OCI-M1 (cell line): ENCODE data around the gene HSPG2.
"Not testable (repeated sequence)": the region's sequence is repeated elsewhere in the genome, so short reads cannot be mapped to it uniquely, and the experiment has no call there.

Experiments
- DNase-seq: peaks from one replicate; lab custom pipeline; 2025; lab: John Stamatoyannopoulos, UW

The HSPG2 gene

DNA sequence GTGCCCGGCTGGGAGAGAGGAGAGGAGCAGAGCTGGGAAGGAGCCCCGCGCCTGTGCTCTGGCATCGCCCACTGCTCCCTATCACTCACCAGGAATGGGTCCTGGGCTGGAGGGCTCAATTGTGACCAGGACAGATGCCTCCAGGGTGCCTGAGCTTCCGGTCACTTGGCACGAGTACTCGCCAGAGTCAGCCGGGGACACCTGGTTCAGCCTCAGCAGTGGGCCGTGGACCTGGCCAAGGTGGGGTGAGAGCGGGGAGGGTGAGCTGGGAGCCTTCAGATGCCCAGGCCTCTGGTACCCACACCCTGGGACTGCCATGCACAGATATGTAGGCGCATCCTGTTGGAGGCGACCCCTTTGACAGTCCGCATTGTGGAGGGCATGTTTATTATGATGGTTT lies 93.9 kb downstream of the HSPG2 start:
- DNase-seq = no peak

DNA sequence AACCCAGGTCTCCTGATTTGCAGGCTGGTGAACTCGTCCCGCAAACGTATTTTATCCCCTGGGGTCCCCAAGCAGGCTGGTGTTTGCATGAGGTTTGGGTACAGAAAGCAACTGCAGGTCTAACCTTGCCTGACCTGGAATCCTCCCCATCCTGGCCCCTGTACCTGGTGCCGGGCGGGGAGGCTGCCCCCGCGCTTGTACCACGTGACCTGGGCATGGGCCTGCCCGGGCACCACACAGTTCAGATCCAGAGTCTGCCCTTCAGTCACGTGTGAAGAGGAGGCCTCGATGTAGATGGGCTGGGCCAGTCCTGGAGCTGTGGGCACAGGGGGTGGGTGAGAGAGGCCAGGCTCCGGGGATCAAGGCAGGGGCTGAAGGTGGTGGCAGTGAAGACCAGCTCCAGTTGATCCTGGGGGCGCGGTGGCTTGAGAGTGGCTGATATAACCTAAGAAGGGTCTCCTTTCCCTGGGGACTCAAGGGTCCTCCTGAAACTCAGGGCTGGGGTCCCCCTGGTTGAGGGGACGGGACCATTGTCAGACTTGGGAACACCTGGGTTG lies 94.4 kb downstream of the HSPG2 start:
- DNase-seq = no peak

DNA sequence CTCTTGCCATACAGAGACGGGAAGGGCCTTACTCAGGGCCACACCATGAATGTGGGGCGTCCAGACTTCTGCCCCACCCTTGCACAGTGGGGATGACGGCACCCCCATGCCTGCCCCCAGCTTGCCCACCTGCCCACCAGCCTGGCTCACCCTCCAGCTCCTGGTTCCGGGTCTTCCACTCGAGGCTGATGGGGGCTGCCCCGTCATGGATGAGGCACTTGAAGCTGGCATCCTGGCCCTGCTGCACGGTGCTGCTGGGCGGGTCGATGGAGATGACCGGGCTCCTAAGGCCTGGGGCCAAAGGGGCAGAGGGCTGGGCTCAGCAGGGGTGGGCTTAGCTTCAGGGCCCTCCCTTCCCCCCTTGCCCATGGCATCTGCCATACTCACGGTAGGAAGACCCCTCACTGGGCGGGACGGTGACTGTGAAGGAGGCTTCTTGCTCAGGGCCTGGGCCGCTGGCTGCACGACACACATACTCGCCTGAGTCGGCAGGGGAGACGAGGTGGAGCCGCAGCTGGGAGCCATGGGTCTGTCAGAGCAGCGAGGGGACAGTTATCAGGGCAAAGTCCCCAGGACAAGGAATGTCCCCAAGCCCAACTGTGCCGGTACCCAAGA lies 95.2 kb downstream of the HSPG2 start:
- no peak for DNase-seq

DNA sequence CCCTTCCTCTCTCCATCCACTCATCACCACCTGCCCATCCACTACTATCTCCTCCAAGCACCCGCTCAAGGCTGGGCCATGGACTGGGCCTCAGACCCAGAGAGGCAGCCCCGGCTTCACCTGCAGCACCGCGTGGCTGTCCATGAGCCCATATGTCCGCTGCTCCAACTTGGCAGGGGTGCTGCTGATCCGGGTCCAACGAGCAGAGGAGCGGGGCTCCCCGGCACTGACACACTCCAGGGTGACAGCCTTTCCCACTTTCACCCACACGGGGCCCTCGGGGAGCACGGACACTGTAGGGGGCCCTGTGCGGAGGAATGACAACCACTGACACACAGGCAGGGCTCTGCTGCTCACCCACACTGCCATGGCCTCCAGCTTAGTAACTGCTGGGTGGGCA lies 96.1 kb downstream of the HSPG2 start:
- DNase-seq = no peak

DNA sequence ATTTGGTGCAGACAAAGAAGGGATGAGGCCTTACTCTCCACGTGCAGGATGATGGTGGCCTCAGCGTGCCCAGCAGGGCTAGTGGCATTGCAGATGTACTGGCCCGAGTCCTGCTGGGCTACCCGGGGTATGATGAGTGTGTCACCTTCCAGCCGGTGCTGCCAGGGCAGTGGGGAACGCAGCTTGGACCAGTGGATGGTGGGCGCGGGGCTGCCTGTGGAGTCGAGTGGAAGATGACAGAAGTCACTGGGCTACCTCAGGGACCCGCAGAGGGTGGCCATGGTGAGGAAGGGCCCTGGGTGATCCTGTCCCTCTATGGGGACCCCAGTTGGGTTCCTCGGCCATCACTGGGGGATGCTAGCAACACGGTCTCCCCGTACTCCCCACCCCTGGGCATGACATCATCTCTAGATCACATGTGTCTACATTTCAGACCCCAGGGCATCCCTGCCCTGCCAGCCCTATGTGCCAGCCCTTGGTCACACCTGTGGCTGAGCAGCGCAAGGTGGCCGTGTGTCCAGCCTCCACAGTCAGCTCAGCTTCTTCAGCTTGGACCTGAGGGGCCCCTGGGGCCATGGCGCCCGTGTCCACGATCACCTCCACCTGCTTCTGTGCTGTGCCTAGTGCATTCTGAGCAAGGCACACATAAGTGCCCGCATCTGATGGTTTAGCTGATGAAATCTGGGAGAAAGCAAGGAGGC lies 97.6 kb downstream of the HSPG2 start:
- no peak for DNase-seq

DNA sequence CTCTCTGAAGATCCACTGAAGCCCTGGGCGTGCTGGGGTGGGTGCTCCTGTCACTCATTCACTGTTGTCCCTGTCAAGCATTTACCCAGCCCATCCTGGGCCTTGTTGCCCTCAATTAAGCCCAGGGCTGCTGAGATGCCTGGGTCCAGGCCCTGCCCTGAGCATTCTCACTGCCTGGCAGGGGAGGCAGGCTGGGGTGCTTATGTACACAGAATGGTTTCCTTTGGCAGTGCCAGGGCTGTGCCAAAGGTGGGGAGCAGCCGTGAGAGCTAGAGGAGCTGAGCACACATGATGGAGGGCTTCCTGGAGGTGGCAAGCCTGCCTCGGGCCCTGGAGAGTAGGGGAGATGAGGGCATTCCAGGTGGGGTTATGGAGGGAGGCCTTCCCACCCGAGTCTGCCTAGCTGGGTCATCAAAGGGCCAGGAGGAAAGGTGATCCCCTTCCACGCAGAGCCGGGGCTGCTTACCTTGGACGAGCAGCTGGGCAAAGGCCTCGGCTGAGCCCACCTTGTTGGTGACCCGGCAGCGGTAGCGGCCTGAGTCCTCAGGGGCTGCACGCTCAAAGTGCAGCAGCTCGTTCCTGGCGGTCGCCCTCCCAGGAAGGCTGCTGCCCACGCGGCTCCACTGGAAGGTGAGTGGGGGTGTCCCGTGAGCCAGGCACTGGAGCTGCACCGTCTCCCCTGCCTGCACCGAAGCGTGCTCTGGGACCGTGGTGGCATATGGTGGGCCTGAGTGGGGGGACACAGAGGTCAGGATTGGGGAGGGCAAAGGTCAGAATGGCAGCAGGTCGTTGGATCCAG lies 98.6 kb downstream of the HSPG2 start:
- no peak for DNase-seq

DNA sequence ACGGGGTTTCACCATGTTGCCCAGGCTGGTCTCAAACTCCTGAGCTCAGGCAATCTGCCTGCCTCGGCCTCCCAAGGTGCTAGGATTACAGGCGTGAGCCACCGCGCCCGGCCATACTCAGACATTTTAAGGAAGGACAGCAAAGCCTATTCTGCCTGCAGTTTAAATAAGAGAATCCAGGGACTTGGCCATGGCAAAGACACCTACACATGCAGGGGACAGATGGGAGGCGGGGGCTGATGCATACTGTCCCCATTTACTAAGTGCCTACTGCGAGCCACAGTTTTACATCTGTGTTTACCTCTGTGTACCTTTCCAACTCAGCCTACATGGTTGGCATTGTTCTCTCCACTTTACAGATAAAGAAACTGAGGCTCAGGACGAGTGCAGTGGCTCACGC lies 99.6 kb downstream of the HSPG2 start:
- DNase-seq = no peak

DNA sequence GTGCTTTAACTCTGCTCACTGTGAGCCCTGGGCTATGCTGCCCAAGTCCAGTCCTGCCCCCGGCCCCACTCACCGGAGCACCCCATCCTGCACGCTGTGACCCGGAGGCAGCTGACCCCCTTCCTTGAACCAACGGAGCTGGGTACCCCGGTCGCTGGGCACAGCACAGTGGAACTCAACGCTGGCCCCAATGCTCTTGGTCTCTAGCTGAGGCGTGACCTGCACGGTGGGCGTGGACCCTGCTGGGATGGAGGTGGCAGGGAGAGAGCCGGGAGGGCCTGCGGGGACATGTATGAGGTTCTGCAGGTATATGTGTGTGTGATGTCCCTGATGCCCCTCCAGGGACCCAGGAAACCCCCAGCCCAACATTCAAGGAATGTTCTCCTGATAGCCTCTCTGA lies 100.4 kb downstream of the HSPG2 start:
- DNase-seq = no peak

DNA sequence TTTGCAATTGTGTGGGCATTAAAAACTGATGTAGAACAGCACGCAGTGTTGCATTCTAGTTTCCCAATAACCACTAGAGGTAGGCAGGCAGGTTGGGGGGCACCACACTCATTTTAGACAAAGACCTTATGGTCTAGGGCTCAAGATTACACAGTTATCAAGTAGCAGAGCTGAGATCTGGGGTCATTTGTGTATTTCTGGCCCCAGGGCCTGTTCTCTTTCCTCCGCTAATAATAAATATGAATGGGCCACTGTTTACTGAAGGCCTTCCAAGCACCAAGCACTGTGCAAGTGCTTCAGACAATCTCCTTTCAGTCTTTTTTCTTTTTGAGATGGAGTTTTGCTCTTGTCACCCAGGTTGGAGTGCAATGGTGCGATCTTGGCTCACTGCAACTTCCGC lies 101.1 kb downstream of the HSPG2 start:
- no peak for DNase-seq

DNA sequence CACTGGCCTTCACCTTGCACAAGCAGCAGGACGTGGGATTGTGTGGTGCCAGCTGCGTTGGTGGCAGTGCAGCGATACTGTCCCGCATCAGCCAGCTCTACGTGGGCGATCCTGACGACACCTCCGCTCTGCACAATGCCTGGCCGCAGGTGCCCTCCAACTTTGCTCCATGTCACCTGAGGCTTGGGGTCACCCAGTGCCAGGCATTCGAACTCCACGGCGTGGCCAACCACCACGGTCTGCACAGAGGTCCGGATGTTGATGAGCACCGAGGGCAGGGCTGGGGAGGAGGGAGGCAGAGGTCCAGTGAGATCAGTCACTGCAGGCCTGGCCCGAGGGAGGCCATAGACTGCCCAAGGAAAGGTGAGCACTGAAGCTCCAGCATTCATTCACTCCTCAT lies 102.4 kb downstream of the HSPG2 start:
- DNase-seq = no peak

DNA sequence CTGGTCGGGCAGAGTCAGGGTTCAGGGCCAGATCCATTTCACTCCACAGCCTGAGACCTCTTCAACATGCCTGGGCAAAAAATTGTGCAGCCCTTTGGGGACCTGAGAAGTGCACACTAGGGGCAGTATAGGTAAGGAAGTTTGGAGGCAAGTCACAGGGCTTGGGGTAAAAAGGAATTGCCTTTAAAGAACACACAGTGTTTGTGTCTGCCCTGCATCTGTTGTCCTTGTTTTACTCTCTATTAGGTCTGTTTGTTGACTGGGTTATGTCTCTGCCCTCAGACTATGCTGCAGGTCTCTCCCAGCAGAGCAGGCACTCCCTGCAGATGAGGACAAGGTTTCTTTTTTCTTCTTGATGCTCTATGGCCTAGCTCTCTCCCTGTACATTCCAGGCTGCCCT lies 103.0 kb downstream of the HSPG2 start:
- peak; percentile 21 for DNase-seq

DNA sequence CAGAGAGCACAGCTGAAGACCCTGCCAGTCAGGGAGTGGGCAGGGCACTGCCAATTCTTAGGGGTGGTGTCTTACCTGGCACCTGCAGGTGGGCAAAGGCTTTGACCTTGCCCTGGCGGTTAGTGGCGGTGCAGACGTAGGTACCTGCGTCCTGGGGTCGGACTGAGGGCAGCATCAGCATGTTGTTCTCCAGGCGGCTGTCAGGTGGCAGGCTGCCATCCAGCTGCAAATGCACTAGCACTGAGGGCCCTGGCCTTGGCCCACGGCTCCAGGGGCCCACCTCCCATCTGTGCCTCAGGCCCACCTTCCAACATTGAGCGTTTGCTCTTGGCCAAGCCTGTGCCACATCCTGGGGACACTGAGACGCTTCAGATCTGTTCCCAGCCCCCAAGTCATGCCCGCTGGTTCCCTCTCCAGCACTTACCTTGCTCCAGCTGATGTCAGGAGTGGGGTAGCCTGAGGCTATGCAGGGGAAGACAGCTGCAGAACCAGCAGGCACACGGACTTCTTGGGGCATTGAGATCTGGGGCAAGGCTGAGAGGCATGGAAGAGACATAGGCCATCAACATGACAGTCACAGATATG lies 103.6 kb downstream of the HSPG2 start:
- DNase-seq = no peak

DNA sequence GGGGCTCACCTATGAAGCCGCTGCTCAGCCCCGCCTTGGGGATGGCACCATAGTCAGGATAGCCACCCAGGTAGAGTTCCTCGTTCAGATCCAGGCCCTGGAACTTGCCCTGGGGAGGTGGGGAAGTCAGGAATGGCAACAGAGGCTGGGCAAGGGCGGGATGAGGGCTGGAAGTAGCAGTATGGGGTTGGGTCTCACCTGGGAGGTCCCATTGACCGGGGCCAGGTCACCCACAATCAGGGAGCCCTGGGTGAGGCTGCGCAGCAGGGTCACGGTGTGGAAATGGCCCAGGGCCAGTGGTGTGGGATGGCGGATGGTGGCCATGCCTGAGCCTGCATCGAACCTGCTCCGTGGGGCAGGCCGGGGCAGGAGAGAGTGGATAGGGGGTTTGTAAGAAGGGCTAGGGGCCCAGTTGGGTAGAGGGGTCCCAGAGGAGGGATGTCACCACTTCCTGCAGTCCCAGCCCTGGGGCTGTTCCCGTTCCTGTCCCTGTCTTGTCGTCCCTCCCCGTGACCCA lies 105.6 kb downstream of the HSPG2 start:
- DNase-seq = no peak

DNA sequence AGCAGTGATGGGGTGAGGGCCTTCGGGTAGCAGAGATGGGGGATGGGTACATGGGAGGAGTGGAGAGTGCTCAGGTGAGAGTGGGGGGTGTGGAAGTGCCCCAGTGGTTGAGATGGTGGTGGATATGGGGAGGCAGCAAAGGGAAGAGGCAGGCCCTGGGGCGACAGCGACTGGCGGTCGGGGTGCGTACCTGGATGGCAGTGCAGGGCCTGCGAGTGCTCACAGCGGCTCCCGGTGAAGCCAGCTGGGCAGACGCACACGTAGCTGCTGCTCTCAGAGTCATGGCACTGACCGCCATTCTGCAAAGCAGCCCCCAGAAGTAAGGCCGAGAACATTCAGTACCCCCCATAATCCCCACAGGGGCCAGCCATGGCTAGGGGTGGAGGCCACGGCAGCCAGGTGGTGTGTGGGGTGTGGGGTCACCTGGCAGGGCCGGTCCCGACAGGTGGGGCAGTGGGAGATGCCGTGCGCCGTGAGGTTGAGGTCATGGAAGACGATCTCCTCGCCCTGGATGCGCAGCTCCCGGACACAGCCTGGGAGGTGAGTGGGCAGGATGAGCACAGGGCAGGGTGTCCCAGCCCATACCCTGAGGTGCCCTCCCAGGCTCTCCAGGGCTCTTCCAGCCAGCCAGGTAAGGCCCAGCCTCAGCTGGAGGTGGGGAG lies 106.2 kb downstream of the HSPG2 start:
- DNase-seq = no peak

DNA sequence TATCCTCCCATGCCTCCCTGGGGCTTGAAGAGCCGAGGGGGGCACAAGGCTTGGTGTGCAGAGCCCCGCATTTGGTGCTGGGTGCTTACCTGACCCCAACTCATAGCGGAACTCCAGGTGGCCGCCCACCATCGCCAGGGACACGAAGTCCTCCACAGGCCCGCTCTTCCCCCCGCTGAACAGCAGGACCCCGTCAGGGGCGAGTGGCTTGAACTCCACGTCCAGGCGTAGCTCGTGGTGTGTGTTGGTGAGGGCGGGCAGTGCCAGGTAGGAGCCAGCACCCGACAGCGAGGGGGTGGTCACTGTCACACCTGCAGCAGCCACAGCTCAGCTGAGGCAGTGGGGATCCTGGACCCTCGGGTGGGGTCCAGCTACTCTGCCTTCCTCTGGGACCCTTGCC lies 107.8 kb downstream of the HSPG2 start:
- DNase-seq = no peak

DNA sequence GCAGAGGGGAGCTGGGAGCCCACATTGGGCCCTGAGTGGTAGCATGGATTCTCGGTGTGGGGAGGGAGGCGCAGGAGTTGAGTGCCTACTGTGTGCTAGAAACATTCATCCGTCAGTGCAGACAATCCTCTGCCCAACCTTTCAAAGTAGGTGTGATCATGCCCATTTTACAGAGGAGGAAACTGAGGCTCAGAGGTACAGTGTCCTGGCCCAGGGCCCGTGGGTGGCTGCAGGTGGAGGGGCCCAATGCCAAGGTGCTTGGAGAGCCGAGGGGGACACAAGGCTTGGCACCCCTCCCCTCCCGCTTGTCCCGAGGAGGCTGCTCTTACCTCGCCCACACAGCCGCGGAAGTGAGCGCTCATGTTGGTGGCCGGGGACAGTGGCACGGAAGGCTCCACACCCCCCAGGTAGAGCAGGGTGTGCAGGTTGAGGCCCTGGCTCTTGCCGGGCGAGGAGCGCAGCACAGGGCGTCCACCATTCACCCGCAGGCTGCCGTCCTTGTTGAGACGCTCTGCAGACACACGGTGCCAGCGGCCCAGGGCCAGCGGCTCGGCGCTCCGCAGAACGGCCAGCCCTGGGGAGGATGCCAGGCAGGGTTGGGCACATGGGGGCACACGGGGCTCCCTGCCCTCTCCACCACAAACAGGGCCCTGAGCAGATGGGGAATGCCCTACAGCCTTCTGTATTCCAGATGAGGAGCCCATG lies 108.5 kb downstream of the HSPG2 start:
- DNase-seq = no peak

DNA sequence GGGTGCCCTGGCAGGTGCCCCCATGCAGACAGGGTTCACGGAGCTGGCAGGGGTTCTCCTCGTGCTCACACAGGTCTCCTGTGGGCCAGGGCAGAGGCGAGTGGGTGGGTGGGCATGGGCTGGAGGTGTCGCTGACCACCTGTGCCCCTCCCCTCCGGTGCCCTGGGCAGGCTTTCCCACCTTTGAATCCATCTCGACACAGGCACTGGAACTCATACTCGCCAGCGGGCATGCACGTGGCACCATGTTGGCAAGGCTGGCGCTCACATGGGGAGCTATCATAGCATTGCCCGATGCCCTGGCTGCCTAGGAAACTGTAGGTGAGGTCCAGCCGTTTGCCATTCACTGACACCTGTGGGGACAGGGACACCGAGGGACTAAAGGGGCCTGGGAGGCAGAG lies 109.0 kb downstream of the HSPG2 start:
- no peak for DNase-seq

DNA sequence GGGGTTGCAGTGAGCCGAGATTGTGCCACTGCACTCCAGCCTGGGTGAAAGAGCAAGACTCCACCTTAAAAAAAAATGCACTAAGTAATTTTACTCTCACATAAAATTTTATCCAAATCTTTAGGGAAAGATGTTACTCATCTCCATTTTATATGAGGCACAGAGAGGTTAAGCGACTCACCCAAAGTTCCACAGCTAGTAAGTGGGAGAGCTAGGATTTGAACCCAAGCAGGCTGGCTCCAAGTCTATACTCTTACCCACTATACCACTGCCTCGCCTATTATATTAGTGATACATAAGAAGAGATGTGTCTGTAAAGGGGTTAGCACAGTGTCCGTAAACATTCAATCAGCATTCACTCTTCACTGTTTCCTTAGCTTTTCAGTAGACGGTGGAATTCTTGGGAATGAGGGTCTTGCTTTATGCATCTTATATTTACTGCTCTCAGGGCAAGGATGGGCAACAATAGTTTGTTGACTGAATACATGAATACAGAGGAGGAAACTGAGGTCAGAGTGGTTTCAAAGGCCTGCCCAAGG lies 109.9 kb downstream of the HSPG2 start:
- DNase-seq = no peak

DNA sequence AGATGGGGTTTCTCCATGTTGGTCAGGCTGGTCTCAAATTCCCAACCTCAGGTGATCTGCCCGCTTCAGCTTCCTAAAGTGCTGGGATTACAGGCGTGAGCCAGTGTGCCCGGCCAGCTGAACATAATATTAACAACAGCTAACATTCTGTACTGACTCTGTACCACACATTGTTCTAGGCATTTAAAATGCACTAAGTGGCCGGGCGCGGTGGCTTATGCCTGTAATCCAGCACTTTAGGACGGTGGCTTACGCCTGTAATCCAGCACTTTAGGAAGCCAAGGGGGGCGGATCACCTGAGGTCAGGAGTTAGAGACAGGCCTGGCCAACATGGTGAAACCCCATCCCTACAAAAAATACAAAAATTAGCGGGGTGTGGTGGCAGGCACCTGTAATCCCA lies 110.4 kb downstream of the HSPG2 start:
- not testable (repeated sequence) for DNase-seq

DNA sequence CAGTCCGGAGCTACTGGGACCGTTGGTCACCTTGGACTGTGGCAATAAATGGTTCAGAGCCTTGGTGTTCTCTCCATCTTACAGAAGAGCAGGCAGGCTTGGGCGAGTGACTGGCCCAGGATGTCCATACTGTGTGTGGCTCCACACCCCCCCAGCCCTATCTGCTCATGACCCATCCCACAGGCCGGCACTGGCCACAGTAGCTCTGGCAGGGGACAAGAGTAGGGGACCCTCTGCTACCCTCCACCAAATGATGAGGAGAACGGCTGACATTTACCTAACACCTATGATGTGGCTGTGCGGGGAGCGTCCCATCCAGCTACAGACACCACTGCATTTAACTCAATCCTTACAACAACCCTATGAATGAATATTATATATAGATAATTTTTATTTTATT lies 111.7 kb downstream of the HSPG2 start:
- no peak for DNase-seq

DNA sequence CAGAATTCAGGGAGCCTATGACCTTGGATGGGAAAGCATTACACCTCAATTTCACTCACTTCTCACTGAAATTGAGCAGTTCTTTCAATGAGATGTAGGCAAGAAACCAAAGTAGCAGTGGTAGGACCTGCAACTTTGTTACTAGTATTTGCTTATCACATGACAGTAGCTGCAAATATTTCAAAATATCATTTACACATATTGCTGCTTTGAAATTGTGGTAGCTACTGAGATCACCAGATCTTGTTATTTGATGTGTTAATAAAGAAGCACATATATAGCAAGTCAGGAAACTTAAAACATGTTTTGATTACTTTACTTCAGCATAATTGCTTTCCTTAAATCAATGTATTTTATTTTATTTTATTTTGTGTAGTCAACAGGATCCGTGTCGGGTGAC lies 112.2 kb downstream of the HSPG2 start:
- no peak for DNase-seq
